PC-9 (cell line): ENCODE data around the gene PLXNC1.

Experiments
- EZH2 ChIP-seq: fragments of 200-600 bp; sonication (generic); IDR thresholded peaks from 2 replicates; pipeline ENCODE4 v1.8.0; 2017; ENCODE audit warnings: antibody characterized with exemption, low read depth
- TF ChIP-seq, protein P1 (sequence below): fragments of 200-600 bp; sonication (generic); conservative IDR thresholded peaks from 2 replicates; pipeline ENCODE4 v1.6.1; 2017; ENCODE audit warnings: mixed run types, antibody characterized with exemption, mild to moderate bottlenecking, moderate library complexity

DNA sequence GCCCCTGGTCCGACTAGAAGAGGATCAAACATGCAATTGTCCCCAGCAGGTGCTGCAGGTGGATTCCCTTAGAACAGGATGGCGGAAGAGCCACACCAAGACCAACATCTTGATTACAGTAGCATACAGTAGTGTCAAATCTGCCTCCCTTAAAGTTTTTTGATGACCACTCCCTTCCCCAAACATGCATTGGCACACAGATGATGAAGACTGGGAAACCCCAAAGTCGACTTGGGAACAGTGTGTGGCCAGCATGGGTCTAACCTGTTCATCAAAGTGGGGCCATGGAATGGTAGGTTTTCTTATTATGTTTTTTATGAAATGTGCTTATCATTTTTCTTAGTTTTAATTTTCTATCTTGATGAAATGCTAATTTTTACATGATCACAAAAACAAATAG lies 8.8 kb downstream of the PLXNC1 start:
- TF ChIP-seq, protein P1, sequence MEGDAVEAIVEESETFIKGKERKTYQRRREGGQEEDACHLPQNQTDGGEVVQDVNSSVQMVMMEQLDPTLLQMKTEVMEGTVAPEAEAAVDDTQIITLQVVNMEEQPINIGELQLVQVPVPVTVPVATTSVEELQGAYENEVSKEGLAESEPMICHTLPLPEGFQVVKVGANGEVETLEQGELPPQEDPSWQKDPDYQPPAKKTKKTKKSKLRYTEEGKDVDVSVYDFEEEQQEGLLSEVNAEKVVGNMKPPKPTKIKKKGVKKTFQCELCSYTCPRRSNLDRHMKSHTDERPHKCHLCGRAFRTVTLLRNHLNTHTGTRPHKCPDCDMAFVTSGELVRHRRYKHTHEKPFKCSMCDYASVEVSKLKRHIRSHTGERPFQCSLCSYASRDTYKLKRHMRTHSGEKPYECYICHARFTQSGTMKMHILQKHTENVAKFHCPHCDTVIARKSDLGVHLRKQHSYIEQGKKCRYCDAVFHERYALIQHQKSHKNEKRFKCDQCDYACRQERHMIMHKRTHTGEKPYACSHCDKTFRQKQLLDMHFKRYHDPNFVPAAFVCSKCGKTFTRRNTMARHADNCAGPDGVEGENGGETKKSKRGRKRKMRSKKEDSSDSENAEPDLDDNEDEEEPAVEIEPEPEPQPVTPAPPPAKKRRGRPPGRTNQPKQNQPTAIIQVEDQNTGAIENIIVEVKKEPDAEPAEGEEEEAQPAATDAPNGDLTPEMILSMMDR: no peak
- TF ChIP-seq EZH2: no peak
